ENCODE results near the gene TRIM9.
"Not testable (repeated sequence)": the region's sequence is repeated elsewhere in the genome, so short reads cannot be mapped to it uniquely, and the experiment has no call there.

DNA sequence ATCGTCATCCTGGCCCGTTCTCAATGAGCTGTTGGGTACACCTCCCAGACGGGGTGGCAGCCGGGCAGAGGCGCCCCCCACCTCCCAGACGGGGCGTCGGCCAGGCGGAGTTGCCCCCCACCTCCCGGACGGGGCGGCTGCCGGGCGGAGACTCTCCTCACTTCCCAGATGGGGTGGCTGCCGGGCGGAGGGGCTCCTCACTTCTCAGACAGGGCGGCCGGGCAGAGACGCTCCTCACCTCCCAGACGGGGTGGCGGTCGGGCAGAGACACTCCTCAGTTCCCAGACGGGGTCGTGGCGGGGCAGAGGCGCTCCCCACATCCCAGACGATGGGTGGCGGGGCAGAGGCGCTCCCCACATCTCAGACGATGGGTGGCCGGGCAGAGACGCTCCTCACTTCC, 138.5 kb downstream of the TRIM9 start:
- TF ChIP-seq, protein P1, sequence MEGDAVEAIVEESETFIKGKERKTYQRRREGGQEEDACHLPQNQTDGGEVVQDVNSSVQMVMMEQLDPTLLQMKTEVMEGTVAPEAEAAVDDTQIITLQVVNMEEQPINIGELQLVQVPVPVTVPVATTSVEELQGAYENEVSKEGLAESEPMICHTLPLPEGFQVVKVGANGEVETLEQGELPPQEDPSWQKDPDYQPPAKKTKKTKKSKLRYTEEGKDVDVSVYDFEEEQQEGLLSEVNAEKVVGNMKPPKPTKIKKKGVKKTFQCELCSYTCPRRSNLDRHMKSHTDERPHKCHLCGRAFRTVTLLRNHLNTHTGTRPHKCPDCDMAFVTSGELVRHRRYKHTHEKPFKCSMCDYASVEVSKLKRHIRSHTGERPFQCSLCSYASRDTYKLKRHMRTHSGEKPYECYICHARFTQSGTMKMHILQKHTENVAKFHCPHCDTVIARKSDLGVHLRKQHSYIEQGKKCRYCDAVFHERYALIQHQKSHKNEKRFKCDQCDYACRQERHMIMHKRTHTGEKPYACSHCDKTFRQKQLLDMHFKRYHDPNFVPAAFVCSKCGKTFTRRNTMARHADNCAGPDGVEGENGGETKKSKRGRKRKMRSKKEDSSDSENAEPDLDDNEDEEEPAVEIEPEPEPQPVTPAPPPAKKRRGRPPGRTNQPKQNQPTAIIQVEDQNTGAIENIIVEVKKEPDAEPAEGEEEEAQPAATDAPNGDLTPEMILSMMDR (IDR thresholded peaks at IDR 0.05): not testable (repeated sequence)
- TF ChIP-seq POLR2A, EP300 (IDR thresholded peaks at IDR 0.05): not testable (repeated sequence)

Data from ovary (tissue), 3 donors.